Glutamatergic neuron (in vitro differentiated cells): Measurements from ENCODE around the gene IQCF2. TPM values are rescaled to one million over a fixed set of nuclear protein-coding genes. Genes with fewer than 3 reads are reported as not detected.

Experiments
- DNase-seq: peaks from one replicate; pipeline ENCODE4 v3.0.0; 2022
- H3K27ac Mint-ChIP-seq: one replicate; pipeline ENCODE4 v1.8.0; 2020; ENCODE audit warnings: mild to moderate bottlenecking, mixed read lengths, inconsistent platforms; ENCODE audit not compliant: unreplicated experiment
- H3K27me3 Mint-ChIP-seq: one replicate; pipeline ENCODE4 v1.8.0; 2020; ENCODE audit warnings: mild to moderate bottlenecking, moderate library complexity, mixed read lengths, inconsistent platforms; ENCODE audit not compliant: unreplicated experiment
- H3K36me3 Mint-ChIP-seq: one replicate; pipeline ENCODE4 v1.8.0; 2020; ENCODE audit warnings: mild to moderate bottlenecking, mixed read lengths, inconsistent platforms; ENCODE audit not compliant: unreplicated experiment
- H3K4me1 Mint-ChIP-seq: one replicate; pipeline ENCODE4 v1.8.0; 2020; ENCODE audit warnings: mild to moderate bottlenecking, low read depth, mixed read lengths, inconsistent platforms; ENCODE audit not compliant: unreplicated experiment
- H3K4me3 Mint-ChIP-seq: one replicate; pipeline ENCODE4 v1.8.0; 2020; ENCODE audit warnings: mild to moderate bottlenecking, mixed read lengths, inconsistent platforms; ENCODE audit not compliant: unreplicated experiment
- H3K9me3 Mint-ChIP-seq: one replicate; pipeline ENCODE4 v1.8.0; 2020; ENCODE audit warnings: mild to moderate bottlenecking, moderate library complexity, mixed read lengths, inconsistent platforms; ENCODE audit not compliant: unreplicated experiment
- CTCF ChIP-seq: fragments of 200-600 bp; sonication (generic); IDR thresholded peaks from one replicate; pipeline ENCODE4 v1.5.0; 2021; ENCODE audit not compliant: partially characterized antibody, unreplicated experiment
- total RNA-seq: library from RNA; stranded (reverse); fragmentation: NEBNext Ultra II Directional; extraction: Animal tissue kit (Norgen Biotek cat#: 25700); gene quantifications from one replicate; pipeline ENCODE4 v1.2.1, GENCODE V29; 2021; ENCODE audit not compliant: unreplicated experiment

IQCF2 gene
- total RNA-seq, 1 donor from 2014 or later = not detected

GRCh38 chr3:51817375-51817774, 44.0 kb upstream of the IQCF2 start:
- Mint-ChIP-seq H3K36me3 (peaks cover 10% of the 10 kb centered on the region), H3K9me3 (peaks cover 5% of the 10 kb centered on the region), H3K4me1 (no peaks in the 10 kb centered on the region), H3K27me3 (no peaks in the 10 kb centered on the region), H3K4me3 (no peak overlapping the region), H3K27ac (no peak overlapping the region)
- no peak for DNase-seq
- no peak for TF ChIP-seq CTCF

- H3K36me3 Mint-ChIP-seq = peaks cover 15% of the 10 kb centered on the region
- H3K27me3 Mint-ChIP-seq = no peaks in the 10 kb centered on the region
- no peak overlapping the region for H3K27ac Mint-ChIP-seq
- no peak for TF ChIP-seq CTCF
- peaks cover 5% of the 10 kb centered on the region for H3K9me3 Mint-ChIP-seq
- DNase-seq = no peak
- H3K4me1 Mint-ChIP-seq = no peaks in the 10 kb centered on the region
- no peak overlapping the region for H3K4me3 Mint-ChIP-seq
These were observed 42.3 kb upstream of the IQCF2 start for GRCh38 chr3:51819151-51819550.

- Mint-ChIP-seq H3K9me3 (peaks cover 3% of the 10 kb centered on the region), H3K36me3 (peaks cover 15% of the 10 kb centered on the region), H3K27me3 (no peaks in the 10 kb centered on the region), H3K27ac (no peak overlapping the region), H3K4me3 (no peak overlapping the region), H3K4me1 (no peaks in the 10 kb centered on the region)
- peak; percentile 49 for DNase-seq
- peak; percentile 51 for TF ChIP-seq CTCF
These were observed 41.6 kb upstream of the IQCF2 start for GRCh38 chr3:51819709-51820406.

GRCh38 chr3:51828297-51828696, 33.1 kb upstream of the IQCF2 start:
- no peak for DNase-seq
- TF ChIP-seq CTCF = no peak
- H3K4me1 Mint-ChIP-seq = peaks cover 11% of the 10 kb centered on the region
- no peak overlapping the region for H3K4me3 Mint-ChIP-seq
- H3K27ac Mint-ChIP-seq = no peak overlapping the region
- peaks cover 21% of the 10 kb centered on the region for H3K36me3 Mint-ChIP-seq
- peaks cover 11% of the 10 kb centered on the region for H3K9me3 Mint-ChIP-seq
- peaks cover 2% of the 10 kb centered on the region for H3K27me3 Mint-ChIP-seq

GRCh38 chr3:51830345-51830744, 31.1 kb upstream of the IQCF2 start:
- no peak for DNase-seq
- Mint-ChIP-seq H3K4me1 (peaks cover 11% of the 10 kb centered on the region), H3K27ac (peak overlapping the region; percentile 90), H3K9me3 (peaks cover 11% of the 10 kb centered on the region), H3K27me3 (peaks cover 2% of the 10 kb centered on the region), H3K4me3 (no peak overlapping the region), H3K36me3 (peaks cover 21% of the 10 kb centered on the region)
- TF ChIP-seq CTCF = no peak
